Measurements from ENCODE around the gene FEM1C. TPM values are rescaled to one million over a fixed set of nuclear protein-coding genes. Genes with fewer than 3 reads are reported as not detected.

Gene FEM1C
- total RNA-seq, 4 donors from 2014 or later = 24.3 to 59.8 (median 34.0) TPM

- TF ChIP-seq, protein P1, sequence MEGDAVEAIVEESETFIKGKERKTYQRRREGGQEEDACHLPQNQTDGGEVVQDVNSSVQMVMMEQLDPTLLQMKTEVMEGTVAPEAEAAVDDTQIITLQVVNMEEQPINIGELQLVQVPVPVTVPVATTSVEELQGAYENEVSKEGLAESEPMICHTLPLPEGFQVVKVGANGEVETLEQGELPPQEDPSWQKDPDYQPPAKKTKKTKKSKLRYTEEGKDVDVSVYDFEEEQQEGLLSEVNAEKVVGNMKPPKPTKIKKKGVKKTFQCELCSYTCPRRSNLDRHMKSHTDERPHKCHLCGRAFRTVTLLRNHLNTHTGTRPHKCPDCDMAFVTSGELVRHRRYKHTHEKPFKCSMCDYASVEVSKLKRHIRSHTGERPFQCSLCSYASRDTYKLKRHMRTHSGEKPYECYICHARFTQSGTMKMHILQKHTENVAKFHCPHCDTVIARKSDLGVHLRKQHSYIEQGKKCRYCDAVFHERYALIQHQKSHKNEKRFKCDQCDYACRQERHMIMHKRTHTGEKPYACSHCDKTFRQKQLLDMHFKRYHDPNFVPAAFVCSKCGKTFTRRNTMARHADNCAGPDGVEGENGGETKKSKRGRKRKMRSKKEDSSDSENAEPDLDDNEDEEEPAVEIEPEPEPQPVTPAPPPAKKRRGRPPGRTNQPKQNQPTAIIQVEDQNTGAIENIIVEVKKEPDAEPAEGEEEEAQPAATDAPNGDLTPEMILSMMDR (IDR thresholded peaks at IDR 0.05; ENCODE audit: low read depth) = no peak
These were observed 13.3 kb upstream of the FEM1C start for GRCh38 chr5:115557667-115558387.

DNA sequence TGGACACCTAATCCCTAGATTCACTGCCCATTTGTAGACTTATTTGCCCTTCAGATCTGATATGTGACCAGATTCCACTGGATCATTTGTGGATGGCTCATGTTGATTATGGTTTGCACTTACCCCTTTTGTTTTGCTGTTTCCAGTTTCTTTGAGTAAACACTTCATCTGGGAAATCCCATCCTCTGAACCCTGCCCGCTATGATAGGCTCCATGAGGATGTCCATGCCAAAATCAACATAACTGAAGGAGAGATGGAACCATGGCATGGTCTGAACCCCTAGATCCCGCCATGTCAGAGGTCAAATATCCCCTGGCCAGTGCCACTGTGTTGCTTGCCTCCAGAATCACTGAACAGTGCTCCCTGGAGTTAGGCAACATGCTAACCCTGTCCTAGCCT lies 11.7 kb upstream of the FEM1C start:
- TF ChIP-seq, protein P1 (IDR thresholded peaks at IDR 0.05; ENCODE audit: low read depth) = no peak

- TF ChIP-seq, protein P1 (IDR thresholded peaks at IDR 0.05; ENCODE audit: low read depth) = no peak
These were observed 10.6 kb upstream of the FEM1C start for GRCh38 chr5:115555084-115555633.

GRCh38 chr5:115553082-115553481 lies 8.5 kb upstream of the FEM1C start:
- TF ChIP-seq, protein P1 (IDR thresholded peaks at IDR 0.05; ENCODE audit: low read depth) = no peak

GRCh38 chr5:115551415-115551814 lies 6.8 kb upstream of the FEM1C start:
- TF ChIP-seq, protein P1 (IDR thresholded peaks at IDR 0.05; ENCODE audit: low read depth) = no peak

DNA sequence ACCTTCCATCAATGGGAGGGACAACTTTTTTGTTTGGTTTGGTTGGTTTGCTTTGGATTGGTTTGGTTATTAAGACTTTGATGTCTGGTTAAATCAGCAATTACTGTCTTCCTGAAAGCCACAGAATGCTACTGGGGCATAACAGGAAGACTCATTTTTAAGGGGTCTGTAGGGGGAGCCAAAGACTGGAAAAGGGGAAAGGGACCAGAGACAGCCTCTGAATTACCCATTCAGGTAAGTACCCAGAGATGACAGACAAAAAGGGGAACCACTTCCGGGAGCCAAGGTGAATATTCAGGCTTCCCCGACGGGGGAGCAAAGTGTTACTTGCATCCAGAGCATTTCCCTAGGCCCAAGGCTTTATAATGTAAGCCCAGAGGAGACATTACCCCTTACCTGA lies 4.6 kb upstream of the FEM1C start:
- TF ChIP-seq, protein P1 (IDR thresholded peaks at IDR 0.05; ENCODE audit: low read depth) = no peak

- TF ChIP-seq, protein P1 (IDR thresholded peaks at IDR 0.05; ENCODE audit: low read depth) = no peak
These were observed 4.1 kb upstream of the FEM1C start for GRCh38 chr5:115548683-115549082.

Measured in subcutaneous adipose tissue (tissue), 4 donors.